ENCODE data around the gene TXNDC11. TPM values are rescaled to one million over a fixed set of nuclear protein-coding genes. Genes with fewer than 3 reads are reported as not detected.

TXNDC11 gene
- total RNA-seq, 1 experiment from 2014 or later: 17.6 TPM

GRCh38 chr16:11725457-11725856 lies 17.2 kb downstream of the TXNDC11 start:
- H3K4me1 ChIP-seq (ENCODE audit: insufficient read depth, low read length, poor library complexity, severe bottlenecking): no peaks in the 10 kb centered on the region
- intact Hi-C loops (cut with micrococcal nuclease; ENCODE audit: unreplicated experiment): no loop called here
- ChIA-PET CTCF (no interaction called here), POLR2A (ENCODE audit: low non-redundant PET) (no interaction called here)
- no peak overlapping the region for H3K4me3 ChIP-seq (ENCODE audit: low read depth, low read length, poor library complexity, severe bottlenecking)
- BruUV-seq (replicated peaks): no TSS peak
- TF ChIP-seq EZH2 (IDR thresholded peaks at IDR 0.05; ENCODE audit: borderline replicate concordance, low read depth, low read length, poor library complexity, severe bottlenecking): no peak
- TF ChIP-seq CTCF (conservative IDR thresholded peaks at IDR 0.05; ENCODE audit: low read depth, low read length): no peak
- peaks cover 43% of the 10 kb centered on the region for H3K36me3 ChIP-seq (ENCODE audit: insufficient read depth, low read length, poor library complexity, severe bottlenecking)
- H3K27ac ChIP-seq (ENCODE audit: low read depth, low read length, poor library complexity, severe bottlenecking): no peak overlapping the region
- H3K9me3 ChIP-seq (ENCODE audit: low read depth, low read length, poor library complexity, severe bottlenecking): no peaks in the 10 kb centered on the region
- no peaks in the 10 kb centered on the region for H3K27me3 ChIP-seq (replicated peaks; ENCODE audit: insufficient read depth, low read depth, low read length, poor library complexity)
- no peak for DNase-seq (ENCODE audit: low spot score)

- intact Hi-C loops (cut with micrococcal nuclease; ENCODE audit: unreplicated experiment): no loop called here
- Histone ChIP-seq H3K27ac (ENCODE audit: low read depth, low read length, poor library complexity, severe bottlenecking) (no peak overlapping the region), H3K27me3 (replicated peaks; ENCODE audit: insufficient read depth, low read depth, low read length, poor library complexity) (no peaks in the 10 kb centered on the region), H3K4me3 (ENCODE audit: low read depth, low read length, poor library complexity, severe bottlenecking) (no peak overlapping the region), H3K9me3 (ENCODE audit: low read depth, low read length, poor library complexity, severe bottlenecking) (no peaks in the 10 kb centered on the region), H3K36me3 (ENCODE audit: insufficient read depth, low read length, poor library complexity, severe bottlenecking) (peaks cover 26% of the 10 kb centered on the region), H3K4me1 (ENCODE audit: insufficient read depth, low read length, poor library complexity, severe bottlenecking) (no peaks in the 10 kb centered on the region)
- ChIA-PET CTCF (no interaction called here), POLR2A (ENCODE audit: low non-redundant PET) (no interaction called here)
- no peak for DNase-seq (ENCODE audit: low spot score)
- TF ChIP-seq EZH2 (IDR thresholded peaks at IDR 0.05; ENCODE audit: borderline replicate concordance, low read depth, low read length, poor library complexity, severe bottlenecking): no peak
- no peak for TF ChIP-seq CTCF (conservative IDR thresholded peaks at IDR 0.05; ENCODE audit: low read depth, low read length)
- BruUV-seq (replicated peaks): no TSS peak
Measured at GRCh38 chr16:11722468-11722808, 20.2 kb downstream of the TXNDC11 start.

- H3K4me3 ChIP-seq (ENCODE audit: low read depth, low read length, poor library complexity, severe bottlenecking): no peak overlapping the region
- intact Hi-C loops (cut with micrococcal nuclease; ENCODE audit: unreplicated experiment): no loop called here
- no peaks in the 10 kb centered on the region for H3K27me3 ChIP-seq (replicated peaks; ENCODE audit: insufficient read depth, low read depth, low read length, poor library complexity)
- H3K9me3 ChIP-seq (ENCODE audit: low read depth, low read length, poor library complexity, severe bottlenecking): no peaks in the 10 kb centered on the region
- no peak for DNase-seq (ENCODE audit: low spot score)
- no TSS peak for BruUV-seq (replicated peaks)
- TF ChIP-seq CTCF (conservative IDR thresholded peaks at IDR 0.05; ENCODE audit: low read depth, low read length): no peak
- no peak for TF ChIP-seq EZH2 (IDR thresholded peaks at IDR 0.05; ENCODE audit: borderline replicate concordance, low read depth, low read length, poor library complexity, severe bottlenecking)
- POLR2A ChIA-PET (ENCODE audit: low non-redundant PET): no interaction called here
- H3K36me3 ChIP-seq (ENCODE audit: insufficient read depth, low read length, poor library complexity, severe bottlenecking): peaks cover 26% of the 10 kb centered on the region
- CTCF ChIA-PET: no interaction called here
- H3K27ac ChIP-seq (ENCODE audit: low read depth, low read length, poor library complexity, severe bottlenecking): no peak overlapping the region
- no peaks in the 10 kb centered on the region for H3K4me1 ChIP-seq (ENCODE audit: insufficient read depth, low read length, poor library complexity, severe bottlenecking)
Measured at GRCh38 chr16:11721781-11722467, 20.7 kb downstream of the TXNDC11 start.
